ENCODE measurements around the gene ZSWIM3.
"Not testable (repeated sequence)": the region's sequence is repeated elsewhere in the genome, so short reads cannot be mapped to it uniquely, and the experiment has no call there.

The ZSWIM3 gene

DNA sequence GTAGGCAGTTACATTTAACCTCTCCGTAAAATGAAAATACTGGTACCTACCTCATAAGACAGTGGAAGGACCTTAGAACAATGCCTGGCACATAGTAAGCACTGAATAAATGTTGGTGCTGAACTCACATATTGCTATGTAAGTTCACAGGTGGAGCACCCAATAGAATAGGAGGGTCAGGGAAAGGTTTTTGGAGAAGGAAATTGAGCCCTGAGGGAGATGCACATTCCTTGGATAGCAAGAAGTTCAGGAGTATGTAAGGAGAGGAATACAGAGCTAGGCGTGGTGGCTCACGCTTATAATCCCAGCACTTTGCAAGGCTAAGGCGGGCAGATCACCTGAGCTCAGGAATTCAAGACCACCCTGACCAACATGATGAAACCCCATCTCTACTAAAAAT is 37.9 kb upstream of the ZSWIM3 start:
- Histone ChIP-seq H3K4me3 (ENCODE audit: extremely low read depth, insufficient read depth, low read length, poor library complexity, severe bottlenecking) (no peak overlapping the region), H3K27ac (ENCODE audit: low read depth, low read length, severe bottlenecking) (no peak overlapping the region), H3K36me3 (ENCODE audit: control insufficient read depth, insufficient read depth, low read length) (peaks cover 28% of the 10 kb centered on the region), H3K9me3 (ENCODE audit: control insufficient read depth, low read length) (no peaks in the 10 kb centered on the region), H3K4me1 (ENCODE audit: control insufficient read depth, insufficient read depth, low read length, poor library complexity, severe bottlenecking) (peaks cover 37% of the 10 kb centered on the region)
- 83 to 100% methylated on average over 2 of the region's 4 CpGs for WGBS, 2 experiments (ENCODE audit: insufficient coverage in 2 of 2)

DNA sequence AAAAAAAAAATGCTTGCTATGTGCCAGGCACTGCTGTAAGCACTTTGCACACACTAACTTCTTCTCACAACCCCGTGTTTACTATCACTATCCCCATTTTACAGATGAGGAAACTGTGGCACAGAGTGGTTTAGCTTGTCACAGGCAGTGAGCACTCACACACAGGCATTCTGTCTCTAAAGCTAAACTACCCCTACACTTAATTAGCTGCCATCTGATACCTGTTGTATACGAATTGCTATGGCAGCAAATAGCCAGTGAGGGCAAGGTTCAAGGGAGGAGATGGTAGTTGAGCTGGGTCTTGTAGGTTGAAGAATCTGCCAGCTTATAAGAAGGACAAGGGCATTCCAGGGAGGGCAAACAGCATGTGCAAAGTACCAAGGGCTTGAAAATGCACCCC is 35.5 kb upstream of the ZSWIM3 start:
- Histone ChIP-seq H3K4me3 (ENCODE audit: extremely low read depth, insufficient read depth, low read length, poor library complexity, severe bottlenecking) (no peak overlapping the region), H3K36me3 (ENCODE audit: control insufficient read depth, insufficient read depth, low read length) (peaks cover 5% of the 10 kb centered on the region), H3K27ac (ENCODE audit: low read depth, low read length, severe bottlenecking) (no peak overlapping the region), H3K4me1 (ENCODE audit: control insufficient read depth, insufficient read depth, low read length, poor library complexity, severe bottlenecking) (peaks cover 29% of the 10 kb centered on the region), H3K9me3 (ENCODE audit: control insufficient read depth, low read length) (no peaks in the 10 kb centered on the region)
- 75 to 79% methylated on average over 1 to 2 of the region's 2 CpGs for WGBS, 2 experiments (ENCODE audit: insufficient coverage in 2 of 2)

DNA sequence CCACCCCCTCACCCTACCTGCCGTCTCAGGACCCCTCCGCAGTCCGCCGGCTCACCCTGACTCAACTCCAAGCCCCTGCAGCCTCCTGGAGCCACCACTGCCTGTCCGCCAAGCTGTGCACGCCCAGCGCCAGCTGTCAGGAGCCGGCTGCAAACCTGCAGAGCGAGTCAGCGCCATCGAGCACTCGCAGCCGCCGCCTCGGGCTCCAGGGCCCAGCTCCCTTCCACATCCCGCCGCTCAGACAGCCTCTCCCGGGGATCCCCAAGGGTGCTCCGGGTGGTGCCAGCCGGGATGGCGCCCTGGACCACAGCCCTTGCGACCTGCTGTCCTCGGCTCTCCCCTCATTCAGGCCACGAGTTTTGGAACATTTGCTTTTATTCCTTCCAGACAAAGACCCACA is 34.6 kb upstream of the ZSWIM3 start:
- no peaks in the 10 kb centered on the region for H3K9me3 ChIP-seq (ENCODE audit: control insufficient read depth, low read length)
- H3K36me3 ChIP-seq (ENCODE audit: control insufficient read depth, insufficient read depth, low read length) = no peaks in the 10 kb centered on the region
- H3K4me3 ChIP-seq (ENCODE audit: extremely low read depth, insufficient read depth, low read length, poor library complexity, severe bottlenecking) = no peak overlapping the region
- 87 to 89% methylated on average over 20 to 24 of the region's 24 CpGs for WGBS, 2 experiments (ENCODE audit: insufficient coverage in 2 of 2)
- no peak overlapping the region for H3K27ac ChIP-seq (ENCODE audit: low read depth, low read length, severe bottlenecking)
- H3K4me1 ChIP-seq (ENCODE audit: control insufficient read depth, insufficient read depth, low read length, poor library complexity, severe bottlenecking) = peaks cover 22% of the 10 kb centered on the region

DNA sequence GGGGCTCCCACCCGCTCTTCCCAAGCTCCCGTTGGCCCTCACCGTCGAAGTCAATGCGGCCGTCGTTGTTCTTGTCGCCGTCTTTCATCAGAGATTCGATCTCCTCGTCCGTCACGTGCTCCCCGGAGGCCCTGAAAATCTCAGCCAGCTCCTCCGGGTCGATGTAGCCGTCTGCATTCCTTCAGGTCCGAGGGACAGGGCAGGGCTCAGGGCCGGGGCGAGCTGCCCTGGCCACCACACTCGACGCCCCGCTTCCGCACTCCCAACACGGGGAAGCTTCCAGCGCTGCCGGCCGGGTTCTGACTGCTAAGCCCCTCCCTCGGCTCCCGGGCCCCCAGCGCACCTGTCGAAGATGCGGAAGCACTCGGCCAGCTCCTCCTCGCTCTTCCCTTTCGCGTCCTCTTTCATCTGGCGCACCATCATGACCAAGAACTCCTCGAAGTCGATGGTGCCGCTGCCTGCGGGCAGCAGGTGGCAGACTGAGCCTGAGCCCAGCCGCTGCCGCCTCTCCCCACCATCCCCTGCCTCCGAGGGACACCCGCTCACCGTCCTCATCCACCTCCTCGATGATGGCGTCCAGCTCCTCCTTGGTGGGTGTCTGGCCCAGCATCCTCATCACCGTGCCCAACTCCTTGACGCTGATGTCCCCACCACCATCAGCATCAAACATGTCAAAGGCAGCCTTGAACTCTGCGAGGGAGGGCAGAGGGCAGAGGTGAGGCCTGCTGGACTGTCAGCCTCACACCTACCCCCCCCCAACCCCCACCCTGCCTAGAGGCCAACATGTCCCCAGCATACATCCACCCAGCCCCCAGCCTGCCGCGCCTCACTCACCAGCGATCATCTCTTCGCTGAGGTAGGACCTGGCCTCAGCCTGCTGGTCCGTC is 33.2 kb upstream of the ZSWIM3 start:
- no peak overlapping the region for H3K27ac ChIP-seq (ENCODE audit: low read depth, low read length, severe bottlenecking)
- 55 to 59% methylated on average over 50 to 57 of the region's 57 CpGs for WGBS, 2 experiments (ENCODE audit: insufficient coverage in 2 of 2)
- H3K4me1 ChIP-seq (ENCODE audit: control insufficient read depth, insufficient read depth, low read length, poor library complexity, severe bottlenecking) = peaks cover 15% of the 10 kb centered on the region
- H3K36me3 ChIP-seq (ENCODE audit: control insufficient read depth, insufficient read depth, low read length) = no peaks in the 10 kb centered on the region
- H3K4me3 ChIP-seq (ENCODE audit: extremely low read depth, insufficient read depth, low read length, poor library complexity, severe bottlenecking) = no peak overlapping the region
- no peaks in the 10 kb centered on the region for H3K9me3 ChIP-seq (ENCODE audit: control insufficient read depth, low read length)

DNA sequence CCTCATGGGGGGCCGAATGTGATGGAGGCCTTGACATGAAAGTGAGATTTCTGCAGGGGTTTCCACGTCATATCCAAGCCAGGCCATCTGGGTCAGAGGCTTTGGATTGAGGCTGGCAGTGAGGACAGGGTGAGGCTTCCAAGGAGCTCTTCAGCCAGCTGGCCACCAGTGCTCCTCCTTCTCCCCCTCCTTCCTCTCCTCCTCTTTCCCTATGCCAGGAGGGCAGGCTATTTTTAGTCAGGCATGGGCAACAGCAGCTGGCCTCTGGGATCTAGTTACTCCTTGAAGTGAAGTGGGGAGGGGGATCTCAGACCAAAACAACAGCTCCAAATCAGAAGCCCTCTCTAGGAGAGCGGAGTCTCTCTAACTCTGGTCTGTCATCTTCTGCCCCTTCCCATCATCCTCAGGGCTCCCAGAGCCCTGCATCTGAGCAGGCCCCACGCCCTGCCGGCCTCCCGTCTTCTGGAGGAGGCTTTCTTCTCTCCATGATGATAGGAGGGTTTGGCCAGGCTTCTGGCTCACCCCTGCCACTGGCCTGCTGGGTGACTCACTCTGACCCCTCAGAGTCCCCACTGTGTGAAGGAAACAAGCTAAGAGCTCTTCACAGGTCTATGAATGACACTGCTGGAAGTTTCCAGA is 30.9 kb upstream of the ZSWIM3 start:
- Histone ChIP-seq H3K4me1 (ENCODE audit: control insufficient read depth, insufficient read depth, low read length, poor library complexity, severe bottlenecking) (peaks cover 15% of the 10 kb centered on the region), H3K36me3 (ENCODE audit: control insufficient read depth, insufficient read depth, low read length) (no peaks in the 10 kb centered on the region), H3K4me3 (ENCODE audit: extremely low read depth, insufficient read depth, low read length, poor library complexity, severe bottlenecking) (no peak overlapping the region), H3K27ac (ENCODE audit: low read depth, low read length, severe bottlenecking) (peak overlapping the region; percentile 74), H3K9me3 (ENCODE audit: control insufficient read depth, low read length) (no peaks in the 10 kb centered on the region)
- WGBS, 2 experiments (ENCODE audit: insufficient coverage in 2 of 2) = 53 to 82% methylated on average over 3 to 4 of the region's 6 CpGs

DNA sequence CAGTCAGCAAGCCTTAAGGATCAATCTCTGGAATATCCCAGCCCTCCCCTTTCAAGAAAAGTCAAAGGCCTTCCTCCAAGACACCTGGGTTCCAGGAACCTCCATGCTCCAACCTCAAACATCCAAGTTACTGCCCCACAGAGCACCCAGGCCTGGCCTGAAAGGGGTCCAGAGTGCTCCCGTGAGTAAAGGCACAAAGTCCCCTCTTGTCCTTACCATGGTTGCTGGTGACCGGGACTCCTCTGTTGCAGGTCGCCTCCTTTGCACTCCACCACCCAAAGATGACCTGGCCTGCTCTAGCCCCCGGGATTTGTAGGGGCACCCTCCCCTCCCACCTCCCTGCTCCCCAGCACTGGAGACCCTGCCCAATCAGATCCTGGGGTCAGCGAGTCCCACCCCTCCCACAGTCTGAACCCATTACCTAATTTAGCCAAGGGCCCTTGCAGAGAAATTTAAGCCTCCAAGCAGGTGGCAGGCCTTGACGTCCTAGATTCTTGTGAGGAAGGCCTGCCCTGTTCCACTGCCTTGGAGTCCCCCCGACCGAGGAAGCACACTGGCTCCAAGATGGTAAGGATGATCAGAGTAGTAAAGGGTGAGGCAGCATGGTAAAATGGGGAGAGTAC is 30.3 kb upstream of the ZSWIM3 start, which contains the start of gene TNNC2:
Gene TNNC2 (minus strand): TSS at position 283 of the 623 bp plus-strand sequence. CDS start 64 bp downstream, at position 219.
- H3K9me3 ChIP-seq (ENCODE audit: control insufficient read depth, low read length) = no peaks in the 10 kb centered on the region
- peaks cover 15% of the 10 kb centered on the region for H3K4me1 ChIP-seq (ENCODE audit: control insufficient read depth, insufficient read depth, low read length, poor library complexity, severe bottlenecking)
- no peaks in the 10 kb centered on the region for H3K36me3 ChIP-seq (ENCODE audit: control insufficient read depth, insufficient read depth, low read length)
- H3K4me3 ChIP-seq (ENCODE audit: extremely low read depth, insufficient read depth, low read length, poor library complexity, severe bottlenecking) = no peak within 1 kb of the TSS
- 88 to 98% methylated on average over 5 to 7 of the region's 8 CpGs for WGBS, 2 experiments (ENCODE audit: insufficient coverage in 2 of 2)
- H3K27ac ChIP-seq (ENCODE audit: low read depth, low read length, severe bottlenecking) = peak within 1 kb of the TSS; percentile 74

DNA sequence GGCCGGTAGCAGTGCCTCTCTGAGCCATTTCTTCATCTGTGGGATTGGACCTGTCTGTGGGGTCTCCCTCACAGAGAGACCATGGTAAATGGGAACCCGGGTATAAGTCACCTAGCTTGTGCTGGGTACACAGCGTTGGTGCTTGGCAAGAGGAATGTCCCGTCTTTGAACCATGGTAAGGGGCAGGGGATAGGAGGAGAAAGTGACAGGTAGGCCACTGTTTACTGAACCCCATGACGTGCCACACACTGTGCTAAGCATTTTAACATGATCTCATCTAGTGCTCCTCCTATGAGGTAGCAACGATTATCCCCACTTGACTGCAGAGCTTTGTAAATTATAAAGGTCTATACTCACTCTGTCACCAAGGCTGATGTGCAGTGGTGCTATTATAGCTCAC is 29.7 kb upstream of the ZSWIM3 start:
- H3K4me1 ChIP-seq (ENCODE audit: control insufficient read depth, insufficient read depth, low read length, poor library complexity, severe bottlenecking) = peaks cover 15% of the 10 kb centered on the region
- H3K9me3 ChIP-seq (ENCODE audit: control insufficient read depth, low read length) = no peaks in the 10 kb centered on the region
- WGBS, 2 experiments (ENCODE audit: insufficient coverage in 2 of 2) = 85 to 100% methylated on average over 4 to 5 of the region's 6 CpGs
- no peaks in the 10 kb centered on the region for H3K36me3 ChIP-seq (ENCODE audit: control insufficient read depth, insufficient read depth, low read length)
- no peak overlapping the region for H3K4me3 ChIP-seq (ENCODE audit: extremely low read depth, insufficient read depth, low read length, poor library complexity, severe bottlenecking)
- no peak overlapping the region for H3K27ac ChIP-seq (ENCODE audit: low read depth, low read length, severe bottlenecking)

DNA sequence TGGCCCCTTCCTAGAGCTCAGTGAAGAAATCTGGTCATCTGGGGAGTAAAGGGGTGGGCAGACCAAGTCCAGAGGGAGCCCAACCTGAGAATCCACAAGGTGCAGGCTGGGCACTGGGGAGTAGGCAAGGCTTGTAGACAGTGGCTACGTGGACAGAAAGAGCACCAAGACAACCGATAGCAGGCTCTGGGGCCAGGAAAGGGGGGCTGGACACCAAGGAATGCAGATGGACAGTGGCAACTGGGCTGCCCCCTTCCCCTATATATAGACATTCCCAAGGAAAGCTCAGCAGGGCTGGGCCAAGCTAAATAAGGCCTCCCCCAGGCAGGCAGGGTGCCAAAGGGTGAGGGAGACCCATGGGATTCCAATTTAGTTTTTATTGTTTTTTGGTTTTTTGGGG is 28.8 kb upstream of the ZSWIM3 start:
- Histone ChIP-seq H3K27ac (ENCODE audit: low read depth, low read length, severe bottlenecking) (no peak overlapping the region), H3K36me3 (ENCODE audit: control insufficient read depth, insufficient read depth, low read length) (no peaks in the 10 kb centered on the region), H3K4me1 (ENCODE audit: control insufficient read depth, insufficient read depth, low read length, poor library complexity, severe bottlenecking) (peaks cover 11% of the 10 kb centered on the region), H3K4me3 (ENCODE audit: extremely low read depth, insufficient read depth, low read length, poor library complexity, severe bottlenecking) (no peak overlapping the region), H3K9me3 (ENCODE audit: control insufficient read depth, low read length) (no peaks in the 10 kb centered on the region)
- WGBS, 2 experiments (ENCODE audit: insufficient coverage in 2 of 2) = 85 to 100% methylated on average over 1 to 2 of the region's 2 CpGs

DNA sequence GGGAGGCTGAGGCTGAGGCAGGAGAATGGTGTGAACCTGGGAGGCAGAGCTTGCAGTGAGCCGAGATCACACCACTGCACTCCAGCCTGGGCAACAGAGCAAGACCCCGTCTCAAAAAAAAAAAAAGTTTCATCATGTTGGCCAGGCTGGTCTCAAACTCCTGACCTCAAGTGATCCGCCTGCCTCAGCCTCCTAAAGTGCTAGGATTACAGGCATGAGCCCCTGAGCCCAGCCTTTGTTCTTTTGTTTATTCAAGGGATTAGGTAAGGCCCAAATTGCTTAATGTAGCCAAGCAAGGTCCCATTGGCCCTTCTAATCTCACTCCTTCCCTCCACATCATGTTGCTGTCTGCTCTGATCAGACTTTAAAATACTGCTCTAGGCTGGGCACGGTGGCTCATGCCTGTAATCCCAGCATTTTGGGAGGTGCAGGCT is 27.7 kb upstream of the ZSWIM3 start:
- H3K27ac ChIP-seq (ENCODE audit: low read depth, low read length, severe bottlenecking); H3K9me3 ChIP-seq (ENCODE audit: control insufficient read depth, low read length); H3K4me3 ChIP-seq (ENCODE audit: extremely low read depth, insufficient read depth, low read length, poor library complexity, severe bottlenecking); H3K36me3 ChIP-seq (ENCODE audit: control insufficient read depth, insufficient read depth, low read length): not testable (repeated sequence)
- peaks cover 13% of the 10 kb centered on the region for H3K4me1 ChIP-seq (ENCODE audit: control insufficient read depth, insufficient read depth, low read length, poor library complexity, severe bottlenecking)
- WGBS, 2 experiments (ENCODE audit: insufficient coverage in 2 of 2) = 80 to 88% methylated on average over 3 of the region's 4 CpGs

DNA sequence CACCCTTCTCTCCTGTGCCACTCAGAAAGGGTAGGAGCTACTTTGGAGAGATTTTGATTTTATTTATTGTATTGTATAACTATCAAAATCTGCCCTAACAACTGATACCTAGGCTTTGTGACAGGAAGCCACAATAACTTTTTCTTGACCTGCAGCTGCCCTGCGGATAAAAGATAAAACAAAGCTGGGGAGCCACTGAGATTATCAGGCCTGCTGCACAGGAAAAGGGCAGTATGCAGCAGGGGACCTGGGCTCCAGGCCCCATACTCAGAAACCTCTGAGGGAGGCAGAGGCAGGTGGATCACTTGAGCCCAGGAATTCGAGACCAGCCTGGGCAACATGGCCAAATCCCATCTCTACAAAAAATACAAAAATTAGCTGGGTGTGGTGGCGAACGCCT is 24.8 kb upstream of the ZSWIM3 start:
- 88 to 90% methylated on average over 1 to 2 of the region's 4 CpGs for WGBS, 2 experiments (ENCODE audit: insufficient coverage in 2 of 2)
- Histone ChIP-seq H3K4me1 (ENCODE audit: control insufficient read depth, insufficient read depth, low read length, poor library complexity, severe bottlenecking) (peaks cover 12% of the 10 kb centered on the region), H3K27ac (ENCODE audit: low read depth, low read length, severe bottlenecking) (no peak overlapping the region), H3K9me3 (ENCODE audit: control insufficient read depth, low read length) (no peaks in the 10 kb centered on the region), H3K36me3 (ENCODE audit: control insufficient read depth, insufficient read depth, low read length) (peaks cover 12% of the 10 kb centered on the region), H3K4me3 (ENCODE audit: extremely low read depth, insufficient read depth, low read length, poor library complexity, severe bottlenecking) (no peak overlapping the region)

Data from mesodermal cell (in vitro differentiated cells).